Naive B cell (primary cell): ENCODE results near the gene WDR33. TPM values are rescaled to one million over a fixed set of nuclear protein-coding genes. Genes with fewer than 3 reads are reported as not detected.

Experiments used
- ATAC-seq, 2 donors: fragments of 150-1000 bp; cut with Tn5 transposase; 2 replicates each; pipeline ENCODE4 v1.10.0; 2021; ENCODE audit warnings: low read depth in 2 of 2, mild to moderate bottlenecking in 2 of 2, moderate library complexity in 2 of 2
- DNase-seq: peaks from one replicate; pipeline ENCODE4 v3.0.0; 2022
- H3K27ac Mint-ChIP-seq, 6 donors: one replicate each; pipeline ENCODE4 v1.8.0; 2020 to 2022; ENCODE audit warnings: mild to moderate bottlenecking in 6 of 6, mixed read lengths in 6 of 6, moderate library complexity in 5 of 6, inconsistent platforms in 2 of 6
- H3K27me3 Mint-ChIP-seq, 3 donors: one replicate each; pipeline ENCODE4 v1.8.0; 2021 to 2022; ENCODE audit warnings: mixed read lengths in 3 of 3, mild to moderate bottlenecking in 1 of 3
- H3K36me3 Mint-ChIP-seq, 2 donors: one replicate each; pipeline ENCODE4 v1.8.0; 2020 to 2022; ENCODE audit warnings: mixed read lengths in 2 of 2, inconsistent platforms in 1 of 2, mild to moderate bottlenecking in 1 of 2
- H3K4me1 Mint-ChIP-seq, 3 donors: one replicate each; pipeline ENCODE4 v1.8.0; 2020 to 2022; ENCODE audit warnings: mixed read lengths in 3 of 3, inconsistent platforms in 1 of 3, mild to moderate bottlenecking in 1 of 3, moderate library complexity in 1 of 3
- H3K4me3 Mint-ChIP-seq, 8 donors: one replicate each; pipeline ENCODE4 v1.8.0; 2020 to 2022; ENCODE audit warnings: mild to moderate bottlenecking in 8 of 8, mixed read lengths in 8 of 8, moderate library complexity in 8 of 8, inconsistent platforms in 2 of 8
- H3K9me3 Mint-ChIP-seq, 7 donors: one replicate each; pipeline ENCODE4 v1.8.0; 2020 to 2022; ENCODE audit warnings: mixed read lengths in 7 of 7, mild to moderate bottlenecking in 5 of 7, inconsistent platforms in 2 of 7, moderate library complexity in 1 of 7
- polyA plus RNA-seq, 6 donors: library from polyadenylated mRNA; unstranded; fragments of 300-500 nt; fragmentation: Illumina TruSeq; gene quantifications; one replicate each; pipeline ENCODE4 v1.2.3, GENCODE V29; 2021; ENCODE audit warnings: low read depth in 6 of 6

WDR33 gene
- polyA plus RNA-seq, 6 donors from 2014 or later: 20.5 to 50.4 (median 37.3) TPM

GRCh38 chr2:127683757-127684156 is 127.2 kb downstream of the WDR33 start:
- H3K36me3 Mint-ChIP-seq: peaks cover 0 to 4% of the 10 kb centered on the region in 2 donors
- DNase-seq (no peak), ATAC-seq (no peak)
- H3K27me3 Mint-ChIP-seq: peaks cover 4 to 13% (median 4%) of the 10 kb centered on the region in 3 donors
- no peak overlapping the region for H3K27ac Mint-ChIP-seq
- H3K4me3 Mint-ChIP-seq: peak overlapping the region in 1 of 8 donors; percentile 16
- peaks cover 6 to 18% (median 9%) of the 10 kb centered on the region in 3 donors for H3K4me1 Mint-ChIP-seq
- peaks cover 0 to 12% (median 7%) of the 10 kb centered on the region in 7 donors for H3K9me3 Mint-ChIP-seq

GRCh38 chr2:127683056-127683455 is 127.9 kb downstream of the WDR33 start:
- ATAC-seq (no peak), DNase-seq (no peak)
- Mint-ChIP-seq H3K4me3 (no peak overlapping the region), H3K9me3 (peaks cover 0 to 6% (median 2%) of the 10 kb centered on the region in 7 donors), H3K4me1 (peaks cover 9 to 25% (median 13%) of the 10 kb centered on the region in 3 donors), H3K27ac (no peak overlapping the region), H3K27me3 (peaks cover 5 to 20% (median 11%) of the 10 kb centered on the region in 3 donors), H3K36me3 (no peaks in the 10 kb centered on the region)

GRCh38 chr2:127681976-127682857 is 128.8 kb downstream of the WDR33 start:
- Mint-ChIP-seq H3K36me3 (no peaks in the 10 kb centered on the region), H3K27ac (no peak overlapping the region), H3K9me3 (no peaks in the 10 kb centered on the region), H3K27me3 (peaks cover 10 to 25% (median 19%) of the 10 kb centered on the region in 3 donors), H3K4me3 (peak overlapping the region in 3 of 8 donors; percentile 7 to 74 (median 60)), H3K4me1 (peaks cover 9 to 28% (median 15%) of the 10 kb centered on the region in 3 donors)
- ATAC-seq (no peak), DNase-seq (no peak)

- DNase-seq: no peak
- peaks cover 9 to 28% (median 15%) of the 10 kb centered on the region in 3 donors for H3K4me1 Mint-ChIP-seq
- ATAC-seq: peak; percentile 41 to 56
- no peaks in the 10 kb centered on the region for H3K36me3 Mint-ChIP-seq
- H3K9me3 Mint-ChIP-seq: no peaks in the 10 kb centered on the region
- H3K4me3 Mint-ChIP-seq: peak overlapping the region in 6 of 8 donors; percentile 15 to 81 (median 60)
- peak overlapping the region in 1 of 6 donors; percentile 47 for H3K27ac Mint-ChIP-seq
- H3K27me3 Mint-ChIP-seq: peaks cover 15 to 34% (median 25%) of the 10 kb centered on the region in 3 donors
These were observed 129.6 kb downstream of the WDR33 start for GRCh38 chr2:127681288-127681804.

- no peak for DNase-seq
- peaks cover 18 to 40% (median 25%) of the 10 kb centered on the region in 3 donors for H3K27me3 Mint-ChIP-seq
- H3K36me3 Mint-ChIP-seq: no peaks in the 10 kb centered on the region
- peak overlapping the region in 5 of 8 donors; percentile 26 to 81 (median 65) for H3K4me3 Mint-ChIP-seq
- H3K27ac Mint-ChIP-seq: no peak overlapping the region
- no peak for ATAC-seq
- peaks cover 13 to 31% (median 15%) of the 10 kb centered on the region in 3 donors for H3K4me1 Mint-ChIP-seq
- no peaks in the 10 kb centered on the region for H3K9me3 Mint-ChIP-seq
These were observed 130.2 kb downstream of the WDR33 start for GRCh38 chr2:127680706-127681287.

GRCh38 chr2:127679680-127680361 is 131.2 kb downstream of the WDR33 start:
- Mint-ChIP-seq H3K27ac (no peak overlapping the region), H3K4me1 (peaks cover 15 to 35% (median 15%) of the 10 kb centered on the region in 3 donors), H3K27me3 (peaks cover 20 to 43% (median 25%) of the 10 kb centered on the region in 3 donors), H3K4me3 (no peak overlapping the region), H3K9me3 (no peaks in the 10 kb centered on the region), H3K36me3 (no peaks in the 10 kb centered on the region)
- ATAC-seq: peak in 1 of 2 donors; percentile 56
- no peak for DNase-seq

- H3K27me3 Mint-ChIP-seq: peaks cover 20 to 50% (median 31%) of the 10 kb centered on the region in 3 donors
- H3K9me3 Mint-ChIP-seq: no peaks in the 10 kb centered on the region
- DNase-seq (no peak), ATAC-seq (no peak)
- H3K4me3 Mint-ChIP-seq: no peak overlapping the region
- H3K36me3 Mint-ChIP-seq: no peaks in the 10 kb centered on the region
- peaks cover 19 to 40% (median 20%) of the 10 kb centered on the region in 3 donors for H3K4me1 Mint-ChIP-seq
- H3K27ac Mint-ChIP-seq: no peak overlapping the region
These were observed 132.0 kb downstream of the WDR33 start for GRCh38 chr2:127678991-127679390.

GRCh38 chr2:127678531-127678930 is 132.4 kb downstream of the WDR33 start:
- ATAC-seq (no peak), DNase-seq (no peak)
- Mint-ChIP-seq H3K4me3 (no peak overlapping the region), H3K27me3 (peaks cover 23 to 54% (median 36%) of the 10 kb centered on the region in 3 donors), H3K4me1 (peaks cover 19 to 44% (median 21%) of the 10 kb centered on the region in 3 donors), H3K9me3 (no peaks in the 10 kb centered on the region), H3K36me3 (no peaks in the 10 kb centered on the region), H3K27ac (no peak overlapping the region)

- H3K9me3 Mint-ChIP-seq: no peaks in the 10 kb centered on the region
- no peak overlapping the region for H3K27ac Mint-ChIP-seq
- no peaks in the 10 kb centered on the region for H3K36me3 Mint-ChIP-seq
- no peak for DNase-seq
- peak overlapping the region in 2 of 8 donors; percentile 44 to 76 for H3K4me3 Mint-ChIP-seq
- peaks cover 19 to 41% (median 21%) of the 10 kb centered on the region in 3 donors for H3K4me1 Mint-ChIP-seq
- H3K27me3 Mint-ChIP-seq: peaks cover 34 to 70% (median 50%) of the 10 kb centered on the region in 3 donors
- no peak for ATAC-seq
These were observed 134.1 kb downstream of the WDR33 start for GRCh38 chr2:127676906-127677305.

GRCh38 chr2:127675331-127676261 is 135.4 kb downstream of the WDR33 start, which contains the start of gene LIMS2:
Gene LIMS2, minus strand, starts transcription at chr2:127675530. Its CDS starts 506 bp downstream, at chr2:127675024.
- peaks cover 15 to 30% (median 16%) of the 10 kb centered on the region in 3 donors for H3K4me1 Mint-ChIP-seq
- H3K27me3 Mint-ChIP-seq: peaks cover 33 to 74% (median 57%) of the 10 kb centered on the region in 3 donors
- no peaks in the 10 kb centered on the region for H3K9me3 Mint-ChIP-seq
- no peaks in the 10 kb centered on the region for H3K36me3 Mint-ChIP-seq
- peak within 1 kb of the TSS; percentile 70 to 89 (median 86) for H3K4me3 Mint-ChIP-seq
- DNase-seq (no peak), ATAC-seq (peak; percentile 12 to 30)
- peak within 1 kb of the TSS in 3 of 6 donors; percentile 37 to 66 (median 61) for H3K27ac Mint-ChIP-seq

- Mint-ChIP-seq H3K4me1 (peaks cover 15 to 30% (median 15%) of the 10 kb centered on the region in 3 donors), H3K27ac (peak overlapping the region in 3 of 6 donors; percentile 37 to 61 (median 59)), H3K36me3 (no peaks in the 10 kb centered on the region), H3K4me3 (peak overlapping the region; percentile 70 to 89 (median 84)), H3K9me3 (peaks cover 0 to 2% (median 0%) of the 10 kb centered on the region in 7 donors), H3K27me3 (peaks cover 30 to 75% (median 59%) of the 10 kb centered on the region in 3 donors)
- DNase-seq (peak; percentile 37), ATAC-seq (peak; percentile 70 to 72)
These were observed 136.4 kb downstream of the WDR33 start for GRCh38 chr2:127674241-127675209.
